GM18505 (cell line): ENCODE measurements around the gene FTSJ3.
"Not testable (repeated sequence)": the region's sequence is repeated elsewhere in the genome, so short reads cannot be mapped to it uniquely, and the experiment has no call there.

Experiments used
- ATAC-seq: cut with Tn5 transposase; IDR thresholded peaks from one replicate; pipeline ENCODE4 v1.9.1; 2021; ENCODE audit not compliant: unreplicated experiment
- POLR2A ChIP-seq: IDR thresholded peaks from 4 replicates; pipeline ENCODE4 v1.6.1; 2011; ENCODE audit warnings: borderline replicate concordance; ENCODE audit not compliant: insufficient read depth, insufficient read length; ENCODE audit errors: extremely low read depth

The FTSJ3 gene

GRCh38 chr17:63805591-63805990 lies 21.9 kb downstream of the FTSJ3 start:
- no peak for TF ChIP-seq POLR2A
- ATAC-seq: no peak

- ATAC-seq: no peak
- no peak for TF ChIP-seq POLR2A
Observed at GRCh38 chr17:63804328-63804727, 23.1 kb downstream of the FTSJ3 start.

GRCh38 chr17:63800783-63801182 lies 26.7 kb downstream of the FTSJ3 start:
- no peak for TF ChIP-seq POLR2A
- ATAC-seq: no peak

GRCh38 chr17:63798572-63799106 lies 28.8 kb downstream of the FTSJ3 start:
- no peak for ATAC-seq
- no peak for TF ChIP-seq POLR2A

GRCh38 chr17:63796375-63796774 lies 31.1 kb downstream of the FTSJ3 start:
- not testable (repeated sequence) for ATAC-seq

GRCh38 chr17:63792055-63792729 lies 35.3 kb downstream of the FTSJ3 start:
- ATAC-seq: no peak
- no peak for TF ChIP-seq POLR2A

- no peak for TF ChIP-seq POLR2A
- ATAC-seq: no peak
Observed at GRCh38 chr17:63790057-63790456, 37.4 kb downstream of the FTSJ3 start.

GRCh38 chr17:63786971-63787711 lies 40.3 kb downstream of the FTSJ3 start:
- no peak for ATAC-seq
- no peak for TF ChIP-seq POLR2A

- ATAC-seq: no peak
- TF ChIP-seq POLR2A: no peak
Observed at GRCh38 chr17:63786117-63786516, 41.3 kb downstream of the FTSJ3 start.

- TF ChIP-seq POLR2A: no peak
- no peak for ATAC-seq
Observed at GRCh38 chr17:63785556-63785955, 41.9 kb downstream of the FTSJ3 start.

GRCh38 chr17:63783522-63783921 lies 43.9 kb downstream of the FTSJ3 start:
- no peak for ATAC-seq

GRCh38 chr17:63780928-63781327 lies 46.5 kb downstream of the FTSJ3 start:
- TF ChIP-seq POLR2A: no peak
- no peak for ATAC-seq

More at GRCh38 chr17:63783522-63783921, 43.9 kb downstream of the FTSJ3 start:
- no peak for TF ChIP-seq POLR2A

- TF ChIP-seq POLR2A: no peak
- ATAC-seq: no peak
Observed at GRCh38 chr17:63780507-63780906, 47.0 kb downstream of the FTSJ3 start.

GRCh38 chr17:63775420-63775819 lies 52.0 kb downstream of the FTSJ3 start:
- no peak for ATAC-seq
- no peak for TF ChIP-seq POLR2A
